HG03558 (cell line): ENCODE results near the gene SKP1.

Source experiments
- ATAC-seq: cut with Tn5 transposase; IDR thresholded peaks from one replicate; pipeline ENCODE4 v1.9.1; 2021; ENCODE audit warnings: moderate number of reproducible peaks; ENCODE audit not compliant: unreplicated experiment; ENCODE audit errors: extremely low read depth

Gene SKP1

GRCh38 chr5:134131578-134132350 lies 45.0 kb downstream of the SKP1 start:
- no peak for ATAC-seq

GRCh38 chr5:134131165-134131564 lies 45.6 kb downstream of the SKP1 start:
- no peak for ATAC-seq

GRCh38 chr5:134130239-134130945 lies 46.4 kb downstream of the SKP1 start:
- no peak for ATAC-seq

GRCh38 chr5:134129411-134130238 lies 47.1 kb downstream of the SKP1 start:
- ATAC-seq, result no peak

- ATAC-seq, result no peak
Observed at GRCh38 chr5:134128648-134128995, 48.1 kb downstream of the SKP1 start.

GRCh38 chr5:134127988-134128647 lies 48.6 kb downstream of the SKP1 start:
- ATAC-seq, result no peak

- no peak for ATAC-seq
Observed at GRCh38 chr5:134127376-134127861, 49.3 kb downstream of the SKP1 start.

GRCh38 chr5:134125039-134126015 lies 51.4 kb downstream of the SKP1 start:
- ATAC-seq, result no peak

GRCh38 chr5:134124289-134125038 lies 52.3 kb downstream of the SKP1 start:
- no peak for ATAC-seq

- ATAC-seq, result no peak
Observed at GRCh38 chr5:134123360-134123759, 53.4 kb downstream of the SKP1 start.

- ATAC-seq, result no peak
Observed at GRCh38 chr5:134122530-134122929, 54.2 kb downstream of the SKP1 start.

- ATAC-seq, result no peak
Observed at GRCh38 chr5:134120386-134121138, 56.2 kb downstream of the SKP1 start.

GRCh38 chr5:134119720-134120119 lies 57.0 kb downstream of the SKP1 start:
- no peak for ATAC-seq

- no peak for ATAC-seq
Observed at GRCh38 chr5:134118212-134118835, 58.4 kb downstream of the SKP1 start.

GRCh38 chr5:134116789-134117761 lies 59.7 kb downstream of the SKP1 start:
- ATAC-seq, result no peak

GRCh38 chr5:134116286-134116685 lies 60.5 kb downstream of the SKP1 start:
- ATAC-seq, result no peak
